GM18507 (cell line): Measurements from ENCODE around the gene APOBR.
A peak's percentile ranks its signal among the peaks of the same experiment; 100 is the strongest.
"Not testable (repeated sequence)": the region's sequence is repeated elsewhere in the genome, so short reads cannot be mapped to it uniquely, and the experiment has no call there.

ENCODE experiments used
- DNase-seq: peaks from one replicate; pipeline ENCODE4 v3.0.0; 2011; ENCODE audit warnings: low read depth; ENCODE audit not compliant: insufficient read length; ENCODE audit errors: extremely low spot score
- FAIRE-seq: peaks from 2 replicates; lab custom pipeline; 2011; peaks lifted over from hg19 to GRCh38; lab: Jason Lieb, UNC

Gene APOBR, protein sequence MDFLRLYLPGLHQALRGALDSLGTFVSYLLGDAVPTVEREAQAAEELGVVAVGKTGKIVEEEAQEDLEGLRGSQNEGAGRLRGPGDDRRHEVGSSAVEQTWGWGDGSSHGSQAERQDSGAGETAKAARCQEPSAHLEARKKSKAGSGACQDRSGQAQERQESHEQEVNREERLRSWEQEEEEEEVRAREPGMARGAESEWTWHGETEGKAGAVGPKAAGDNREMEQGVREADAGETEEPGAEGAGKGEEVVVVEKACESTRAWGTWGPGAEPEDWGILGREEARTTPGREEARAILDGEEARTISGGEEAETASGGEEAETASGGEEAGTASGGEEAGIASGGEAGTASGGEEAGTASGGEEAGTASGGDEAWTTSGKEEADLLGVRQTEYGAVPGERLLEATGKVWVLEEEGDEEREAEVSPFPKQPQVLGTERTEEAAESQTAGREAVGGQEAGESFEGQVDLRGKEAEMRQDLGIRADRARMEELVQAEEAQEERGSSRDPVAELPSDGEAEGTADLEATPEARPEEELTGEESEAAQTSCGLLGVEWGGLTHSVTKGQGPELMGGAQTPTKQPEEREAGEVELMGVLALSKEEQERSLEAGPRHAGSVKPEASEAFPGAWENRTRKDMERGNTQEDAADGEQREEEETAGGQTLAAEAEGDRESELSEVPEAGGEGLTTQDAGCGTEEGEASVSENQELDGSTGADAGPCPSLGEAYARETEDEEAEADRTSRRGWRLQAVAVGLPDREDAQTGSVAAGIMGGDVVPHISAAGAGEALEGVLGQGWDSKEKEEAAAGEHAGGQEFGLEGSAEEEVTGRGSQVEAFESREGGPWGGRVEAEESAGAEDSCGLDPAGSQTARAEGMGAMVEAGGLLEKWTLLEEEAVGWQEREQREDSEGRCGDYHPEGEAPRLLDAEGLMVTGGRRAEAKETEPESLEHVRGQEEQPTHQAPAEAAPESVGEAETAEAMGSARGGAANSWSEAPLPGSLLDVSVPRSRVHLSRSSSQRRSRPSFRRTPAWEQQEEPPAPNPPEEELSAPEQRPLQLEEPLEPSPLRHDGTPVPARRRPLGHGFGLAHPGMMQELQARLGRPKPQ

DNA sequence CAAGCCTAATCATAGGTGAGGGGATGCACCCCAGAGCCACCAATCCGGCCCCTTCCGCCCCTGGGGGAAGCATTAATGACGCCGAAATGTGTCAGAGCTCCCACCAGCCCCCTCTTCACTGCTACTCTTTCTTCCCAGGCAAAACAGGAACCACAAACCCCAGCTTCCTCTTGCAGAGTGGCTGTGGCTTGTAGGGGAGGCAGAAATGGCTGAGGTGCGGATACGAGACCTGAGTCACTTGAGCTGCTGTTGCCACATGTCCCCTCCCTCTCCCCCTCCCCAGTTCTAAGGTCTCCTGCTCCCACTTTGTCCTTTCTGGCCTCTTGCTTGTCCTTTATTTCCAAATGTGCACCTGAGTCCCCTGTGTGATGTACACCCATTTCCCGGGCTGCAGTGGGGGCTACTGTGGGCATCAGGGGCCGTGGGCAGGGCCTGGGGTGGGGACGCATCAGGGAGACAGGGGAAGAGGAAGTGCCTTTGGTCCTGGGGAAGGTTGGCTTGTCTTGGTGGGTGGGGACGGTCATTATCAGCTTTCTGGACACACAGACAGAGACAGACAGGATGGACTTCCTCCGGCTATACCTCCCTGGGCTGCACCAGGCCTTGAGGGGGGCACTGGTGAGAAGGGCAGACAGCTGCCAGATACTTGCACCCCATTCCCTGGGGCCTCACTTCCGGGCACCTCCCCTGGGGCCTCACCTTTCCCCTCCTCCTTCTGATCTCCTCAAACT is at the start of gene APOBR:
Gene APOBR, plus strand, starts transcription at position 523 of the 731 bp plus-strand sequence. Its CDS starts 39 bp downstream, at position 562.
- peak; percentile 97 for FAIRE-seq
- peak; percentile 70 for DNase-seq

DNA sequence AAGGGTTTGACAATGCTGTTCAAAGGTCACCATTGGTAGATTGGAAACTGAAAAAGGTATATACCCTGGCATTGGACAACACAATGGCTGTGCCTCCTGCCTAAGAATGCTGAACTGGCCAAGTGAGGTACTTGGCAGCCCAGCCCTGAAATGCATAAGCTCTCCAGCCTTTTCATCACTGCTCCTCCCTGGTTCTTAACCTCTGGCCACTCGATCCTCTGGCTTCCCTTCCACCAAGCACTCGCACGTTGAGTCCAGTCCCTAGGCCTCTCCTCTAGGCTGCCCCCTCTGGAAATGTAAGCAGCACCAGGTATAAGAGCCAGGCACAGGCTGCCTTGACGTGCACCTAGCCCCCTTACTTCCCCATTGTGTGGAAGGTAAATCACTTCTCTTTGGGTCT is 48.1 kb upstream of the APOBR start:
- FAIRE-seq, DNase-seq: not testable (repeated sequence)

DNA sequence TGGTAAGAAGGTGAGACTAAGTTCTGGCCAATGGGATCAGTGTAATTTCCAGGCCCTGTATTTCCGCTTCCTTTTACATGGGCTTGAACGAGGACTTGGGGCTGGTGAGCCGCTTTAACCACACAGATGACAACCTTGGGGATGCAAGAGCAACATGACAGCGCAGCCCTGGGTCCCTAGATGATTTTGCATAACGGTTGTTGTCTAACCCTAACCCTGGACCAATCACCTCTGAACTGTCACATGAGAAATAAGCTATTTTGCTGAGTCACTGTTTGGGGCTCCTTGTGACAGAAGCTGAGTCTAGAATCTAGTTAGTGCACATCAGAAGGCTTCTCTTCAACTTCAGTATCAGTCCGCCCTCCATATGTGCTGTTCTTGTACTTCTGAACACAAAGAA is 47.4 kb upstream of the APOBR start:
- DNase-seq, FAIRE-seq: not testable (repeated sequence)

DNA sequence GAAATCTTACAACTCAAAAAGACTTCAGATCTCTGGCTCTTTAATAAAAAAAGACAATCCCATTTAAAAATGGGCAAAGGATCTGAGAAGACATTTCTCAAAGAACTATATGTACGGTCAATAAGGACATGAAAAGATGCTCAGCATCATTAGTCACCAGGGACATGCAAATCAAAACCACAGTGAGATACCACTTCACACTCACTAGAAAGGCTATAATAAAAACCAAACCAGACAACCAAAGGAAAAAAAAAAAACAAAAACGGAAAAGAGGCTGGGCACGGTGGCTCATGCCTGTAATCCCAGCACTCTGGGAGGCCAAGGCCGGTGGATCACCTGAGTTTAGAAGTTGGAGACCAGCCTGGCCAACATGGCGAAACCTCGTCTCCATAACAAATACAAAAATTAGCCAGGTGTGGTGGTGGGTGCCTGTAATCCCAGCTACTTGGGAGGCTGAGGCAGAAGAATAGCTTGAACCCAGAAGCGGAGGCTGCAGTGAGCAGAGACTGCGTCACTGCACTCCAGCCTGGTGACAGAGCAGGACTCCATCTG is 20.7 kb upstream of the APOBR start:
- no peak for DNase-seq
- peak; percentile 56 for FAIRE-seq

DNA sequence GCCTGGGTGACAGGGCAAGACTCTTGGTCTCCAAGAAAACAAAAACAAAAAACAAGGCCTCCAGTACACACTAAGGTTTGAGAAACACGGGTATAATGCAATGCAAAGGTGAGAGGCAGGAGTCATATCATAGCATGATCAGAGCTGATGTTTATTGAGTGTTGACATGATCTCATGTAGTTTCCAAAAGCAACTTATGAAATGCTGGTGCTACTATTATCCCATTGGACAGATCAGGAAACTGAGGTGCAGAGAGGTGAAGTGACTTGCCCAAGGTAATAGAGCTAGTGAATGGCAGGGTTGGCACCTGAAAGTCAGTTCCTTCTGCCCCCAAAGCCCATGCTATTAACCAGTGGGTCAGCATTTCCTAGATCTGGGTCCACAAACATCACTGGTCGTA is 19.2 kb upstream of the APOBR start:
- FAIRE-seq = no peak
- no peak for DNase-seq

DNA sequence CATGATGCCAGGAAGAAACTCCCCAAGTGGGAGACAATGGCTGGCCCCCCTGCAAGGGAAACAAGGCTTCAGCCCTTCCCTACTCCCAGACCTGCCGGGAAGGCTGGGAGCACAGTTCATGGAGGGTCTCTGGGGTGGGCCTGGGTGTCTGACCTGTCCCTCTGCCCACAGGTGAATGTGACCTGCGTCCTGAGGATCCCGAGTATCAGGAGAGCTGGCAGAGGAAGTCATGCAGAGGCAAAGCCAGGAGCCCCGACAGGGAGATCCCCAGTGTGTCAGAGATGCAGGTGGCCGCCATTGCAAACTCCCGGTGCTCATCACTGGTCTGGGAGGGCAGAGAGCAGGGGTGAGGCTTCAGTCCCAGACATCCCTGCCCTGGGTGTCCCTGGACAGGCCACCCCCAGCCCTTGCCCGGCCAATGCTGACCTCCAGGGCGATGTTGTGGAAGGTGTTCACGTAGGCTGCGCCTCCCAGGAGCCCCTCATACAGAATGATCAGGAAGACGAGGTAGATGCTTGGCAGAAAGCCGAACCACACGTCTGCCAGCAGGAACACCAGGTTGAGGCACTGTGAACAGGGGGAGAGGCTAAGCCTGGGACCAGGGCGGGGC is 17.0 kb upstream of the APOBR start:
- no peak for FAIRE-seq
- DNase-seq = no peak

DNA sequence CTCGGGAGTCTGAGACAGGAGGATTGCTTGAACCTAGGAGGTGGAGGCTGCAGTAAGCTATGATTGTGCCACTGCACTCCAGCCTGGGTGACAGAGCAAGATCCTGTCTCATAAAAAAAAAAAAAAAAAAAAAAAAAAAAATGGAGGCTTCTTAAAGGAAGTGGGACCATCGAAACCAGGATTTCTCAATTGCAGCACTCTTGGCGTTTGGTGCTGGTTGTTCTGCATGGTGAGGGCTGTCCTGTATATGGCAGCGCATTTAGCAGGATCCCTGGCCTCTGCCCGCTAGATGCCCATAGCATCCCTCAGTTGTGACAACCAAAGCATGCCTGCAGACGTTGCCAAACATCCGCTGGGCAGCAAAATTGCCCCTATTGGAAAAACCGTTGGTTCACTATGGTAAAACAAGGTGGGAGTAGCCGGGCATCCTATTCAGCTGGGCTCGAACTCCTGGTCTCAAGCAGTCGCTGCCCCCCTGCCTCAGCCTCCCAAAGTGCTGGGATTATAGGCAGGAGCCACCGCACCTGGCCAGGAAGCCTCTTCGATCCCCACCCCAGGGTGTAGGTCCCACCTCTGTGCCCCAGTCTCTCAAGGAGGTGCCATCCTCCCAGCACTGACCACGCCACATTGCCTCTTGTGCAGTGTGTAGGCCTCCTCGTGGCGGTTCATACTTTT is 15.8 kb upstream of the APOBR start:
- FAIRE-seq (no peak), DNase-seq (no peak)

DNA sequence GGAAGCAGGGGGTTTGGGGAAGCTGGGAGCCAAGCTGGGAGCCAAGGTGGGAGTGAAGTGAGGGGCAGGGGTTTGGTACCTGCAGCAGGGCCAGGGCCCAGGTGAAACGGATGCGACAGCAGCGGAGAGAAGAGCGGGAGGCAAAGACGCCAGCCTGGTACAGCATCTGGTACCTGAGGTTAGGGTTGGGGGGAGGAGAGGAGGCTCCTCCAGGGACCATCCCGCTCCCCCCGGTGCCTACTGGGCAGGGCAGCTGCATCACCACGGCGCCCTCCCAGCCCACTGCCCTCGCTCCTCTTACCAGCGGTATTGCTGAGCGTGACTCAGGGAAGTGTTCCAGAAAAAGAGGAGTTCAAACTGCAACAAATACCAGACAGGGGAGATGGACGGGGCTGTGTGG is 12.4 kb upstream of the APOBR start:
- DNase-seq (no peak), FAIRE-seq (no peak)

DNA sequence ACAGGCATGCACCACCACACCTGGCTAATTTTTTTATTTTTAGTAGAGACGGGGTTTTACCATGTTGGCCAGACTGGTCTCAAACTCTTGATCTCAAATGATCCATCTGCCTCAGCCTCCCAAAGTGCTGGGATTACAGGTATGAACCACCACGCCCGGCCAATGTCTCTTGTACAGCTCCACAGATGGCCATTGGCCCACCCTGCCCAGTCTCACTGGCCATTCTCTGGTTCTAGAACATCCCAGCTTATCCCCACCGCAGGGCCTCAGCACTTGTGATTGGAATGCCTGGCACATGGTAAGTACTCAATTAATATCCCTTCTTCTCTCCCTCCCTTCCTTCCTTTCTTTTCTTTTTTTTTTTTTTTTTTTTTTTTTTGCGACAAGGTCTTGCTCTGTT is 11.1 kb upstream of the APOBR start:
- not testable (repeated sequence) for FAIRE-seq, DNase-seq

DNA sequence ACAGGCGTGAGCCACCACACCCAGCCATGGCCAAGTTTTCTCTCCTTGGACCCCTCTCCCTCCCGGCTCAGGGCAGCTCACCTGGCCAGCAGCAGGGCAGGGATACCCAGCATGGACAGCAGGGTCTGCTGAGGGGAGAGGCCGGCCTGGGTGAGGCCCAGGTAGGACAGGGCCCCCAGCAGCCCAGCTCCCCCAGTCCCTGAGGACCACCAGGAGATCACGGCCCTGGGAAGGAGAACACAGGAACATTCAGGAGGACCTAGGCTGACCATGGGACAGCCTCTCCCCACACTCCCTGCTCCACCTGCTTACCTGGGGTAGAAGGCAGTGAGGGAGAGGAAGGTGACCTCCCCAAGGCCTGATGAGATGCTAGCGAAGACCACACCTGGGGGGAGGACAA is 8.2 kb upstream of the APOBR start:
- no peak for FAIRE-seq
- no peak for DNase-seq

DNA sequence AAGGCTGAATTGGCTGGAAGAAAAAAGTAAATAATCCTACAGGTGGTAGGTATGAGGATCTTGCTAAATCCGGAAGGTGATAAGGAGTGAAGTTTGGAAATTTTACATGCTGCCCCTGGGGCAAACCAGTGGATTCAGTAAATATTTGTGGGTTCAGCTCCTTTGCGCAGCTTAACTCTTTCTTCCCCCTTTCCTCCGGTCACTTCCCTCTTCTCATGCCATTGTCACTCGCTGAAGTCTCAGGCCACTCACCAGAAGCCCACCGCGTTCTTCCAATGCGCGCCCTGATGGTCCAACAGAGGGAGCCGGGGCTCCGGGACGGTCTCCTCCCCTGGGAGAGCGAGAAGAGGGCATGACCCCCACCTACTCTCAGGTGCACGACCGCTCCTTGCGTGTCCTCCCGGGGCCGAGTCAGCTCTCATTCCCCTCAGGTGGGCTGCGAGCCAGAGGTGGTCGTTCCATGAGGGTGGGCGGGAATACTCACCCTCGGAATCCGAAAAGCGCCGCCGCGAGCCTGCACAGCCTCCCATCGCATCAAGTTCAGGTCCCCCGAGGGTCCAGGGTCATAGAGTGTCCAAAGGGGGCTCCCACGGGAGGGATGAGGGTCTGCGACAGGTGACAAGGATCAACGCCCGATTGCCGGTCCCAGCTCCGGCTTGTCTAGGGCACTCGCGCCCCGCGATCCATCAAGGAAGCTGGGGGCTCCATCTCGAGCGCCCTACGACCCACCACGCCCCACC is 3.0 kb upstream of the APOBR start:
- FAIRE-seq = no peak
- DNase-seq = no peak

DNA sequence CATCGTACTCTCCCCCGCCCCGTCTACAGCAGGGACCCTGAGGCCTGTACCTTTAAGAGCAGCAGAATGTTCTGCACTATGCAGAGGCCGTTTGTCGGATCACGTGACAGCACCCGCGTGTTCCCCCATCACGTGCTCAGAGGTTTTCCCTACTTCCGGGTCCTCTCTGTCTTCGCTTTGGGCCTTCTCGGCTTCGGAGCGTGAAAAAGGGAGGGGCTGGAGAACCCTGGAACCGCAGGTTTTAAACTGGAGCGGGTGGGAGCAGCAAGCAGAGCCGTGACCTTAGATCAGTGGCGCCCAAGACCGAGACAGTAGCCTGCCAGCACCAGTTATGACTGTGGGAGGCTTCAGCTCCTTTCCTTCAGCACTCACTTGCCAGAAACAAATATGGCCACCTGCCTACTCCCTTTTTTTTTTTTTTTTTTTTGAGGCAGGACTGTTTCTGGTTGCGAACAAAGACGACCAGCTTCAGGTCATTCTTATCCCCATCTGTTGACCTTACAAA is 2.4 kb upstream of the APOBR start, which contains the start of gene CLN3:
Gene CLN3, minus strand, starts transcription at position 105 of the 505 bp plus-strand sequence. CDS start 315 bp downstream, outside the sequence.
- FAIRE-seq = peak; percentile 86
- peak; percentile 78 for DNase-seq

DNA sequence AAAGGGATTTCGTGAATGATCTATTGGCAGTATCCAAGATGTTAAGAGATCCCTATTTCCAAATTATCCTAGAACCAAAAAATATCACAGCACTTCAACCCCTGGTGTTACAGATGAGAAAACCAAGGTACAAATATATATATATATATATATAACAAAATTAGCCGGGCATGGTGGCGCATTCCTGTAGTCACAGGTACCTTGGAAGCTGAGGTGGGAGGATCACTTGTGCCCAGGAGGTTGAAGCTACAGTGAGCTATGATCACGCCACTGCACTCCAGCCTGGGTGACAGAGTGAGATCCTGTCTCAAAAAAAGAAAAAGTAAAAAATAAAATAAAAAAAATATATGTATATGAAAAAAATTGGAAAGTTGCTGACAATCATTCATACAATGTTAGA is 1.9 kb upstream of the APOBR start:
- no peak for FAIRE-seq
- DNase-seq = no peak

DNA sequence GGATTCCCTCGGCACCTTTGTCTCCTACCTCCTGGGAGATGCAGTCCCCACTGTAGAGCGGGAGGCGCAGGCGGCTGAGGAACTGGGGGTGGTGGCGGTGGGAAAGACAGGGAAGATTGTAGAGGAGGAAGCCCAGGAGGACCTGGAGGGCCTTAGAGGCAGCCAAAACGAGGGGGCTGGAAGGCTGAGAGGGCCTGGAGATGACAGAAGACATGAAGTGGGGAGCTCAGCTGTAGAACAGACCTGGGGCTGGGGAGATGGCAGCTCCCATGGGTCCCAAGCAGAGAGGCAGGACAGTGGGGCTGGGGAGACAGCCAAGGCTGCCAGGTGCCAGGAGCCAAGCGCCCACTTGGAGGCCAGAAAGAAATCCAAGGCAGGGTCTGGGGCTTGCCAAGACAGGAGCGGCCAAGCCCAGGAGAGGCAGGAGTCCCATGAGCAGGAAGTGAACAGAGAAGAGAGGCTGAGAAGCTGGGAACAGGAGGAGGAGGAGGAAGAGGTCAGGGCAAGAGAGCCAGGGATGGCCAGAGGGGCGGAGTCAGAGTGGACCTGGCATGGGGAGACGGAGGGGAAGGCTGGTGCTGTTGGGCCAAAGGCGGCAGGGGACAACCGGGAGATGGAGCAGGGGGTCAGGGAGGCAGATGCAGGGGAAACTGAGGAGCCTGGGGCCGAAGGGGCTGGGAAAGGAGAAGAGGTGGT is 803 bp downstream of the APOBR start:
- FAIRE-seq = peak; percentile 5
- DNase-seq = no peak

DNA sequence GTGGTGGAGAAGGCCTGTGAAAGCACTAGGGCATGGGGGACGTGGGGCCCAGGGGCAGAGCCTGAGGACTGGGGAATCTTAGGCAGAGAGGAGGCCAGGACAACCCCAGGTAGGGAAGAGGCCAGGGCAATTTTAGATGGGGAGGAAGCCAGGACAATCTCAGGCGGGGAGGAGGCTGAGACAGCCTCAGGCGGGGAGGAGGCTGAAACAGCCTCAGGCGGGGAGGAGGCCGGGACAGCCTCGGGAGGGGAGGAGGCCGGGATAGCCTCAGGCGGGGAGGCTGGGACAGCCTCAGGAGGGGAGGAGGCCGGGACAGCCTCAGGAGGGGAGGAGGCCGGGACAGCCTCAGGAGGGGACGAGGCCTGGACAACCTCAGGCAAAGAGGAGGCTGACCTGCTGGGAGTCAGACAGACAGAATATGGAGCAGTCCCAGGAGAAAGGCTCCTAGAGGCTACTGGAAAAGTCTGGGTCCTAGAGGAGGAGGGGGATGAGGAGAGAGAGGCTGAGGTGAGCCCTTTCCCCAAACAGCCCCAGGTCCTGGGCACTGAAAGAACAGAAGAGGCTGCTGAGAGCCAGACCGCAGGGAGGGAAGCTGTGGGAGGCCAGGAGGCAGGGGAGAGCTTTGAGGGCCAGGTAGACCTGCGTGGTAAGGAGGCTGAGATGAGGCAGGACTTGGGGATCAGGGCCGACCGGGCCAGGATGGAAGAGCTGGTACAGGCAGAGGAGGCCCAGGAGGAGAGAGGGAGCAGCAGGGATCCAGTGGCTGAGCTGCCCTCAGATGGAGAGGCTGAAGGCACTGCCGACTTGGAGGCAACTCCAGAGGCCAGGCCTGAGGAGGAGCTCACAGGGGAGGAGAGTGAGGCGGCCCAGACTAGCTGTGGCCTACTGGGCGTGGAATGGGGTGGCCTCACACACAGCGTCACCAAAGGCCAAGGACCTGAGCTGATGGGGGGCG is 1.6 kb downstream of the APOBR start:
- DNase-seq (no peak), FAIRE-seq (no peak)

DNA sequence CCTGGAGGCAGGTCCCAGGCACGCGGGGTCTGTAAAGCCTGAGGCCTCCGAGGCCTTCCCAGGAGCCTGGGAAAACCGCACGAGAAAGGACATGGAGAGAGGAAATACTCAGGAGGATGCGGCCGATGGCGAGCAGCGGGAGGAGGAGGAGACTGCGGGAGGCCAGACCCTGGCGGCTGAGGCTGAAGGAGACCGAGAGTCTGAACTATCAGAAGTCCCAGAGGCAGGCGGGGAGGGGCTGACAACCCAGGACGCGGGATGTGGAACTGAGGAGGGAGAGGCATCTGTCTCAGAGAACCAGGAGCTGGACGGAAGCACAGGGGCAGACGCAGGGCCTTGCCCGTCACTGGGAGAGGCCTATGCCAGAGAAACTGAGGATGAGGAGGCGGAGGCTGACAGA is 2.4 kb downstream of the APOBR start:
- DNase-seq (no peak), FAIRE-seq (no peak)
